ENCODE measurements around the gene ZNF837. TPM values are rescaled to one million over a fixed set of nuclear protein-coding genes. Genes with fewer than 3 reads are reported as not detected.
A peak's percentile ranks its signal among the peaks of the same experiment; 100 is the strongest.

ZNF837 gene
- 1.7 and 2.9 TPM in 2 replicates for total RNA-seq

DNA sequence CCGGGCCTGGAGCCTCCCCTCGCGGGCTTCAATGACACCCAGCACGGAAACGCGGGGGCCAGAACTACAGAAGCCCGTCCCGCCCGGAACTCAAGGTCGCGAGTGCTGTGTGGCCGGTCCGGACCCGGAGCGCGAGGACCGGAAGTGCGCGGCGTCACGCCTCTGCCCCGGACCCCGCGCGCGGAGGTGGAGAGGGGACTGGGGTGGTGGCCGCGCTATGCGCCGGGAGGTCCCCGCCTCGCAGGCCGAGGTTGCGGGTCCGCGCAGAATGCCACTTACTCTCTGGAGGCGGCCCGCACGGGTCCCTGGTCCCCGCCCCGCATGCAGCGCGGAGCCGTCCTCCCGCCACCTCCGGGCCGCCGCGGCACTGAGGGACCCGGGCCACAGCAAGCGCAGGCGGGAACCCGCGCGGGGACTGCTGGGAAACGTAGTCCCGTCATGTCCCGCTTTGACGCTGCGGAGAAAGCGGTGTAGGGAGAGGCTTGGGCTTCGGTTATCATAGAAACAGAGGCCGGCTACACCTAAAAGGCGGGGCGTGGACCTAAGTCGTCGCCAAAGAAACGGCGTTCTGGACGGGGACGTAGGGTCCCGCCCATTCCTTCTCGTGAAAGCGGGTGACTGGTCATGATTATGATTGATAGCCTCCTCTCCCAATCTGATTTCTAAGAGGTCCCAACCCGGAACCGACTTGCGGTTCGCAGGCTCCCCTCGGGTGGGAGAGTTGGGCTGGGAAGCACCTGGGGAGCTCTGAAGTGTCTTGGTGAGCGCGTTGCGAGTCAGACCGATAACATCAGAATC lies at the start of gene ZNF837:
Gene ZNF837, minus strand, starts transcription at position 369 of the 798 bp plus-strand sequence. CDS start 11,698 bp downstream, outside the sequence.
- TF ChIP-seq, protein P1, sequence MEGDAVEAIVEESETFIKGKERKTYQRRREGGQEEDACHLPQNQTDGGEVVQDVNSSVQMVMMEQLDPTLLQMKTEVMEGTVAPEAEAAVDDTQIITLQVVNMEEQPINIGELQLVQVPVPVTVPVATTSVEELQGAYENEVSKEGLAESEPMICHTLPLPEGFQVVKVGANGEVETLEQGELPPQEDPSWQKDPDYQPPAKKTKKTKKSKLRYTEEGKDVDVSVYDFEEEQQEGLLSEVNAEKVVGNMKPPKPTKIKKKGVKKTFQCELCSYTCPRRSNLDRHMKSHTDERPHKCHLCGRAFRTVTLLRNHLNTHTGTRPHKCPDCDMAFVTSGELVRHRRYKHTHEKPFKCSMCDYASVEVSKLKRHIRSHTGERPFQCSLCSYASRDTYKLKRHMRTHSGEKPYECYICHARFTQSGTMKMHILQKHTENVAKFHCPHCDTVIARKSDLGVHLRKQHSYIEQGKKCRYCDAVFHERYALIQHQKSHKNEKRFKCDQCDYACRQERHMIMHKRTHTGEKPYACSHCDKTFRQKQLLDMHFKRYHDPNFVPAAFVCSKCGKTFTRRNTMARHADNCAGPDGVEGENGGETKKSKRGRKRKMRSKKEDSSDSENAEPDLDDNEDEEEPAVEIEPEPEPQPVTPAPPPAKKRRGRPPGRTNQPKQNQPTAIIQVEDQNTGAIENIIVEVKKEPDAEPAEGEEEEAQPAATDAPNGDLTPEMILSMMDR (IDR thresholded peaks at IDR 0.05; ENCODE audit: insufficient read depth, low read depth, low read length) = no peak
- peak within 1 kb of the TSS; percentile 84 for H3K4me3 ChIP-seq (ENCODE audit: low read depth, low read length)
- DNase-seq (ENCODE audit: low read depth) = peak; percentile 100

DNA sequence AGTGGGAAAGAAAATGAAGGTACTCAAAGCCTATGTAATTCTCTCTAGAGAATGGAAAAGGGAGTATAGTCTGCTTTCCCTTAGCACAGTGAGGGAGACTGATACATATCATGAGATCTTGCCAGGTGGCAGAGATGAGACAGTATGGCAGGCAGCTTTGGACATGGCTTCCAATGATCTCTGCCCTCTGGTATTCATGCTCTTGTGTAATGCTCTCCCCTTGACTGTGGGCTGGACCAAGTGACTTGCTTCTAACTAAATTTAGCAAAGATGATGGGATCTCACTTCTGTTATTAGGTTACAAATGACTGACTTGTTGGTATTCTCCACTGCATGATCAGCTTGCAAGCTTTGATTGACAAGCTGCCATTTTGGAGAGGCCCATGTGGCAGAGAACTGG lies 48.9 kb upstream of the ZNF837 start:
- TF ChIP-seq, protein P1 (IDR thresholded peaks at IDR 0.05; ENCODE audit: insufficient read depth, low read depth, low read length) = no peak
- H3K4me3 ChIP-seq (ENCODE audit: low read depth, low read length) = no peak overlapping the region
- DNase-seq (ENCODE audit: low read depth) = no peak

DNA sequence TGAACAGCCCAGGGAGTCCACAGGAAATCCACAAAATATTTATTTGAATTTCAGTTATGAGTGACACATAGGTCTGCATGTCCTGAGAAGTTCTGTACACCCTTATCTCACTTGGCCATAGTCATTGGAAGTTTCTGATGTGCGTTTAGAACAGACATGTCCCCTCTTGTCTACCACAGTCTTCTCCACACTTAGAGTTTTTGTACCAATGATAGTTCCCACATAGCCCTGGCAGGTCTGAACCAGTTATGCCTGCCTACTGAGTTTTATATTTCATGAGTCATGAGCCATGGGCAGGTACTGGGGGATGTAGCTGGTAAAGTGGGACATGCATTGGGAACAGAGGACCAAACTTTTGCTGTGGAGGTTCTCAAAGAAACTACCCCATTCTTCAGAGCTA lies 47.8 kb upstream of the ZNF837 start:
- no peak for DNase-seq (ENCODE audit: low read depth)
- TF ChIP-seq, protein P1 (IDR thresholded peaks at IDR 0.05; ENCODE audit: insufficient read depth, low read depth, low read length) = no peak
- no peak overlapping the region for H3K4me3 ChIP-seq (ENCODE audit: low read depth, low read length)

DNA sequence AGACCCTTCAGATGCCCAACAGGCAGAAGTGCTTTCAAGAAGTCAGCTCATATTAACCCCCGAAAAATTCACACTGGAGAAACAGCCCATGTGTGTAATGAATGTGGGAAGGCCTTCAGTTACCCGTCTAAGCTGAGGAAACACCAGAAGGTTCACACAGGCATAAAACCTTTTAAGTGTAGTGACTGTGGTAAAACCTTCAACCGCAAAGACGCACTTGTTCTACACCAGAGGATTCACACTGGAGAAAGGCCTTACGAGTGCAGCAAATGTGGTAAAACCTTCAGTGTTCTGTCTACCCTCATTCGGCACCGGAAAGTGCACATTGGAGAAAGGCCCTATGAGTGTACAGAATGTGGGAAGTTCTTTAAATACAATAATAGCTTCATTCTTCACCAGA lies 36.2 kb upstream of the ZNF837 start:
- no peak for DNase-seq (ENCODE audit: low read depth)
- no peak overlapping the region for H3K4me3 ChIP-seq (ENCODE audit: low read depth, low read length)
- TF ChIP-seq, protein P1 (IDR thresholded peaks at IDR 0.05; ENCODE audit: insufficient read depth, low read depth, low read length) = no peak

DNA sequence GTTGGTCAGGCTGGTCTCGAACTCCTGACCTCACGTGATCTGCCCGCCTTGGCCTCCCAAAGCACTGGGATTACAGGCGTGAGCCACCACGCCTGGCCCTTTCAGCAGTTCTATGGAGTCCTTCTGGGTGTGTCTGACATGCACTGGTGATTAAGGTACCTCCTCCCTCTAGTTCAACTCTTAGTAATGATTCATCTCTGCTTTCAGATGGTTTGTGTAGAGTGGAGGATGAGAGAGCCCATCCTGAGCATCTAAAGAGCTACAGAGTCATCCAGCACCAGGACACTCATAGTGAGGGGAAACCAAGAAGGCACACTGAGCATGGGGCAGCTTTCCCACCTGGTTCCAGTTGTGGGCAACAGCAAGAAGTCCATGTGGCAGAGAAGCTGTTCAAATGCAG lies 35.8 kb upstream of the ZNF837 start:
- no peak overlapping the region for H3K4me3 ChIP-seq (ENCODE audit: low read depth, low read length)
- DNase-seq (ENCODE audit: low read depth) = no peak
- TF ChIP-seq, protein P1 (IDR thresholded peaks at IDR 0.05; ENCODE audit: insufficient read depth, low read depth, low read length) = no peak

DNA sequence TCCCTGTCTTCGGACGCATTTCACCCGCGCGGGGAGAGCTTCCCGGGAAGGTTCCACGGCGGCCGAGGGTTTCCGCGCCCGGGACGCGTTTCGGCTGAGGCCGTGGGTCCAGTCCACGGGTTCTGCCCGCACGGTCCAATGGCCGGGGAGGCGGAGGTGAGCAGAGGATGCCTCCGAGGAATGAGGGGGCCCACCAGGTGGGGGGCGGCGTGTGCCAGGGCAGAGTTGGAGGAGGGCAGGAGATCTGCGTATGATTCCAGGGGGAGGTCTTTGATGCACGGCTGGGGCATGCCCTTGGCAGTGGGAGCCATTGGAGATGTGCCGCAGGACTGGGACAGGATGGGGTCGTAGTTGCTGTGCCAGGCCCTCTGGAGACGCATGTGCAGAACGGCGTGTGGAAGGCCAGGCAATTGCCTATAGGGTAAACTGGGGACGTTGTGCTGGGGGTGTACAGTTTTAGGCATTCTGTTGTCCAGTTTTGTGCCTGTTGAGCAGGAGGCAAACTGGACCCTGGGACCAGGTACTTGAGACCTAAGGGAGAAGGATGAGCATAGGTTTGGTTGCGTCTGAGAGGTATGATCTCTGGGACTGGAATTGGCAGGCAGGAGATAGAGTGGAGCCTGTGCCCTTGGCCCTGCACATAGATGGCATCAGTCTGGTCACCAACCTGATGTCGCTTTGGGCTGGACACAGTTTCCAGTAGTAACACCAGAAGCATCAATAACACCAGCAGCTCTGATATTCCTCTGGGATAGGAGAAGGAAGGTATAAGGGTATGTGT lies 28.4 kb upstream of the ZNF837 start:
- TF ChIP-seq, protein P1 (IDR thresholded peaks at IDR 0.05; ENCODE audit: insufficient read depth, low read depth, low read length) = no peak
- no peak for DNase-seq (ENCODE audit: low read depth)
- peak overlapping the region; percentile 93 for H3K4me3 ChIP-seq (ENCODE audit: low read depth, low read length)
